Stimulated activated CD8-positive, alpha-beta memory T cell treated with anti-CD3 and anti-CD28 coated beads, Interleukin-2, amount 100 ng/mL, for 1 hour (primary cell): ENCODE results near the gene TMEM147.
"Not testable (repeated sequence)": the region's sequence is repeated elsewhere in the genome, so short reads cannot be mapped to it uniquely, and the experiment has no call there.

Source experiments
- DNase-seq, 2 donors: peaks; one replicate each; pipeline ENCODE4 v3.0.0-alpha.2; 2020; ENCODE audit warnings: low read depth in 2 of 2

Gene TMEM147

DNA sequence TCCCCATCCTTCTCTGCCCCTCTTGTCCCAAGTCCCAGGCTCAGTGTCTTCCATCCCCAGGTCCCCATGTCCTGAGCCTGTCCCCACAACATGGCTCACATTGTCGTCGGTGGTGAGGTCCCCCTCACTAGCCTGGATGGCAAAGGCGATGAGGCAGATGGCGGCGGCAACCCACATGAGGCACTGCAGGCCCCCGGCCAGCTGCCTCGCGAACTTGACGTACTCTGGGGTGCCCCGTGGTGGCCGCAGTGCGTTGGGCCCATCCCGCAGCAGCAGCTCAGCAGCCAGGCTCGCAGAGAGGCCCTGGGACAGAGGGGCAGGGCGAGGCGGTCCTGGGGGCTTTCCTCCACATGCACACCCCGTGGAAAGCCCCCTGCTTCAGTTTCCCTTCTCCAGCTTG lies 16.9 kb downstream of the TMEM147 start:
- DNase-seq = no peak

DNA sequence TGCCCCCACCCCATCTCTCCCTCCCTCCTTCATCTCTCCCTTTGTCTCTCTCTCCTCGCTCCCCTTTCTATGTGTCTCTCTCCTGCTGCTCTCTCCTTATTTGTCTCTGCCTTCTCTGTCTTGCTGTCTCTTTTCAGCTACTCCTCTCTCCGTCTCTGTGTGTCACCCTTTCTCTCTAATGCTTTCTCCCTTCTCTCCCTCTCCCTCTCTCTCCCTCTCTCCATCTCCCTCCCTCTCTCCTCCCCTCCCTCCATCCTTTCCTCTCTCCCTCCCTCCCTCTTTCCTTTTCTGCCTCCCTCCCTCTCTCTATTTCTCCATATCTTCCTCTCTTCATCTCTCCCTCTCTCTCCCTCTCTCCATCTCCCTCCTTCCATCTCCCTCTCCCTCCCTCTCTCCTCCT lies 17.4 kb downstream of the TMEM147 start:
- DNase-seq = no peak

DNA sequence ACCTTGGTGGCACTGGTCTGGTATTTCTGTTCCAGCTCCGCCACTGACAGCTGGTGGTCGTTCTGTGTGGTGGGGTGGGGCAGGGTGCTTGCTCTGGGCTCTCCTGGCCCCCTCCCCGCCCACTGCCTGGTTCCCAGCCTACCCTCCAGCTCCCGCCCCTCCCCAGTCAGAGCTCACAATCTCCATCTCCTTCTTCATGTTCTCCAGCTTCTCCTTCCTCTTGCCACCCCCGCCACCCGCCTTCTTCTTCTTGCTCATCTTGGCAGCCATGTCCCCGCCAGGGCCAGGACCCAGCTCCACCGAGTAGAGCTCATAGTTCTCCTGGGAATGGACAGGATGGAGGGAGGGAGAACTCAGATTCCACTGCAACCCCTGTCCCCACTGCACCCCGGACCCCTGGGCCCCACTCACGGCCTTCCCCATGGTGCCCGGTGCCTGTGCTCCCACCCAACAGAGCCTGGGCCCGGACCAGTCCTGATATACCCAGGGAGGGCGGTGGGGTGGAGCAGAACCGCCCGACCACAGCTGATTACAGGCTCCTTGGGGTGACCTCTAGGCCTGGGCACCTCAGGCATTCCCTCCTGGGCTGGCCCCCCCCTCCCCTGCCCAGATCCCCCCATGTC lies 17.9 kb downstream of the TMEM147 start, which contains the start of gene ATP4A:
Gene ATP4A (minus strand): TSS at position 452 of the 623 bp plus-strand sequence. CDS start 29 bp downstream, at position 423.
- DNase-seq = no peak

DNA sequence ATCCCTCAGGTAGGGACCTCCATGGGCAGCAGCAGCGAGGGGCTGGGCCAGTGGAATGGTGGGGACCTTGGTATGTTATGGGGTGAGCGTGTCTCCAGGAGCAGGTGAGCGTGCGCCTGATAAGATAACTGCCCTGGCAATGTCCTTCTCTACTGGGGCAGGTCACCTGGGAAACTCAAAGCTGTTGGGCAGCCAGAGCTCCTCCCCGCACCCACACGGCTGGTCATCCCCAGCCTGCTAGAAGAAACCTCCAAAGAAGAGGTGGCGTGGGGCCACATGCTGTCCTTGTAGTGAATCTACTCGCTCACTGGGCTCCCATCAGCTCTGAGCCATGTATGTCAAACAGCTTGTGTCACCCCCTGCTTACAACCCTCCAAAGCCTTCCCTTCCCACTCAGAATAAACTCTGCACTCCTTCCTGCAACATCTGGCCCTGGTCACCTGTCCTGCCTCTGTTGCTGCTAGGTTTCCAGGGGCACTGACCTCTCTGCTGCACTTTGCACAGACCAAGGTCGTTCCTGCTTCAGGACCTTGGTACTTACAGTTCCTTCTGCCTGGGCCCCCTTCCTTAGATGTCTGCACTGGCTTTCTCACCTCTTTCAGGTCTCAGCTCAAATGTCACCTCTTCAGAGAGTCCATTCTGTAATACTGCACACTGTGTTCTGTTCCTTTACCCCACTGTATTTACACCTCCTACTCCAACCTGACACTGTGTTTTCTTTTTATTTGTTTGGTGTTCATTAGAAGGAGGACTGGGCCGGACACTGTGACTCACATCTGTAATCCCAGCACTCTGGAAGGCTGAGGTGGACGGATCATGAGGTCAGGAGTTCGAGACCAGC lies 19.8 kb downstream of the TMEM147 start:
- no peak for DNase-seq

DNA sequence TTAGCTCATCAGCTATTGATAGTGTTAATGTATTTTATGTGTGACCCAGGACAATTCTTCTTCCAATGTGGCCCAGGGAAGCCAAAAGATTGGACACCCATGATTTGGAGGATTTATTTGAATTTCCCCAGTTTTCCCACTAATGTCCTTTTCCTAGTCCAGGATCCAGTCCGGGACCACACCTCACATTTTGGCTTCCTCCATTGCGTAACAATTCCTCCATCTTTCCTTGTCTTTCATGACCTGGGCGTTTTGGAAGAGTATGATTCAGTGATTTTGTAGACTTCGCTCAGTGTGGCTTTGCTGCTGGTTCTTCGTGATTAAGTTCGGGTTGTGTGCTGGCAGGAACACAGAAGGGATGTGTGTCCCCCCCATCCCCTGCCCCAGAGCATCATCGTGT lies 21.3 kb downstream of the TMEM147 start:
- DNase-seq = no peak

DNA sequence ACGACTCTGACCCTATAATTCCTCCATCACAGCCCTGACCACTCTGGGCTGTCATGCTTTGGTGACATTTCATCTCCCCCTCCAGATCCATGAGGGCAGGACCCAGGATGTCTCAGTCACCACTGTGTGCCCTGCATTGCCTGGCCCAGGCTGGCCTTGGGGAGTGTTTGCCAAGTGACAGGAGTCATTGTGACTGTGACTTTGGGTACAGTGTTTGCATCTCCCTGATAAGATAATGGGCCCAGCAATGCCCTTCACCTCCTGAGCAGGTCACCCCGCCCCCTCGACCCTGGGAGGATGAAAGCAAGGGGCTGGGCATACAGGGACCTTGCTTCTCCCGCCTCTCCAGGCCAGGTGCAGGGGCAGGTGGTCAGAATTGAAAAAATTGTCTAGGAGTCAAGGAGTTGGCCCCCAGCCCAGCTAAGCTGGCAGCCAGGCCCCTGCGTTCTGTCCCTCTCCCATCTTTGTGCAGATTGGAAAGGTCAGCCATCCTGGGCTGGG lies 23.9 kb downstream of the TMEM147 start:
- no peak for DNase-seq

DNA sequence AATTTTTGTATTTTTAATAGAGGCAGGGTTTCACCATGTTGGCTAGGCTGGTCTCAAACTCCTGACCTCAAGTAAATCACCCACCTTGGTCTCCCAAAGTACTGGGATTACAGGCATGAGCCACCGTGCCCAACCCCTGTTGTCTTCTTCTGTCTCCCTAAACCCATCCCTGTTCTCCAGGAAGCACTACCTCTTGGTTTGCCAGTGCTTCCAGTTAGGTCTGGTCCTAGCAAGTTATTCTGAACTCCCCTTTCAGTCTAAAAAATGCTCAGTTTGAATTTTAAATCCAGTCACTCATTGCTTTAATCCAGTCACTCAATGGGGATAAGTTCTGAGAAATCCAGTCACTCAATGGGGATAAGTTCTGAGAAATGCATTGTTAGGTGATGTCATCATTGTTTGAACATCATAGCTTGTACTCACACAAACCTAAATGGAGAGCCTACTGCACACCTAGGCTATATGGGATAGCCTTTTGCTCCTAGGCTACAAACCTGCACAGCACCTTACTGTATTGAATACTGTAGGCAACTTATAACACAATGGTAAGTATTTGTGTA lies 26.1 kb downstream of the TMEM147 start:
- DNase-seq = no peak

DNA sequence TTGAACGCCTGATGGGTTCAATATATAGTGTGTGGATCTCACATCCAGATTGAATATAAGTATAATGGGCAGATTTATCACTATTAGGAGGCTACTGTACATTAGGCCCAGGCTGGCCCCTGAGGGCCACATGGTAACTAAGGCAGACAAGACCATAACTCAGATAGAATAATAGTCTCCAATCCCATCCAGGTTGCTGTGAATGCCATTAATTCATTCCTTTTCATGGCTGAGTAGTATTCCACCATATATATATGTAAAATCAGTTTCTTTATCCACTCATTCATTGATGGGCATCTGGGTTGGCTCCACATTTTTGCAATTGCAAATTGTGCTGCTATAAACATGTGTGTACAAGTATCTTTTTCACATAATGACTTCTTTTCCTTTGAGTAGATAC lies 32.5 kb downstream of the TMEM147 start:
- no peak for DNase-seq

DNA sequence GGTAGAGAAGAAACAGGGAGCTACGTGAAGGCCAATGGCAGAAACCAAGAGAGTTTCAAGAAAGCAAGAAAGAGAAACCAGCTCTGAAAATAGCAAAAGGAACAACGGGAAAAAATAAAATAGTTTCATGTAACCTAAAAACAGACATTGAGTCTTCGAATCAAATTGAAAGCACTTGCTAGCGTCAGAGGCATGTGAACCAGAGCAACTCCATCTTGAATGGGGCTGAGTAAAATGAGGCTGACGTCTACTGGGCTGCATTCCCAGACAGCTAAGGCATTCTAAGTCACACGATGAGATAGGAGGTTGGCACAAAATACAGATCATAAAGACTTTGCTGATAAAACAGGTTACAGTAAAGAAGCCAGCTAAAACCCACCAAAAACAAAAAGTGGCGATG lies 33.3 kb downstream of the TMEM147 start:
- no peak for DNase-seq

DNA sequence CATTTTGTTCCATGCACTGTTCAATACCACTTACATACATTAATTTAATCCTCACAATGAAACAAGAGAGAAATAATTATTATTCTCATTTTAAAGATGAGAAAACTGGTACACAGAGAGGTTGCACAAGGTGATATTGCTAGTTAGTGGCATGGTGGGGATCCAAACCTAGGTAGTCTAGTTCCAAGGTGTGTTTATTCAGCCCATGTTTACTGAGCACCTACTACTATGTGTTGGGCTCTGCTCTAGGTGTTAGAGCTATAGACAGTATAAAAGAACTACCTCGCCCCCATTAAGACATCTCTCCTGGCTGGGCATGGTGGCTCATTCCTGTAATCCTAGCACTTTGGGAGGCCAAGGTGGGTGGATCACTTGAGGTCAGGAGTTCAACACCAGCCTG lies 37.3 kb downstream of the TMEM147 start:
- DNase-seq = no peak

DNA sequence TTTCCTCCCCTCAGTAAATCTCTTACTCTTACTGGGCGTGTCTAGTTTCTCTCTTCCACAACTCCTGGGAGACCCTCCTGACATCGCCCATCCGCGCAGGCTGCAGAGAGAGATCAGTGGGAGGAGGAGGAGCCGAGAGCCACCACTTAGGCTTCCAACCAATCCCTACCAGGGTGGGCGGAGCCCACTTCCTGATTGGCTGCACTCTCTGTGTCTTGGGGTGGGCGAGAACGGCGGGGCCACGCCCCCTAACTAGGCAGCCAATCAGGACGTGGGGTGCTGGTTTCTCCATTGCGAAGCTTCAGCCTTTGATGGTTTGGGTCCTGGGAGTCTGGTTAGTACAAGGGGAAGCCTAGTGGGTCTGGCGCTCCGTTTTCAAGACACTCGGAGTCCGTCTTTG lies 40.4 kb downstream of the TMEM147 start, which contains the start of gene PMIS2:
Gene PMIS2 (plus strand): TSS at position 326 of the 400 bp plus-strand sequence. CDS start 87 bp downstream, outside the sequence.
- DNase-seq = no peak

DNA sequence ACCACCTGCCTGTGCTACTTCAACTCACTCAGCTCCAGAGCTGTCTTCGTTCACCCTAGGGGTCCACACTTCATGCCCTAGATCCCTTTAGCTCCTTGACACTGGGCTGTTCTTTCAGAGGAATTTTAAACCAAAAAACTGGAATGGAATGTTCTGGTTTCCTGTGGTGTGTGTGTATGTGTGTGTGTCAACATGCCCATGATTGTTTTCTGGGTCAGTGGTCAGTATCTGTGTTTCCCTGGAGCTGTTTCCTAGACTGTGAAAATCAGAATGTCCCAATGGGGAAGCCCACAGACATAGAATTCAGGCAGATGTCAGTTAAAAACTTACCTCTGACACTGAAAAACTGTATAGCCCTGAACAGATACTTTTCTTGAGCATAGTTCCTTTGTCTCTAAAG lies 41.9 kb downstream of the TMEM147 start:
- DNase-seq = no peak

DNA sequence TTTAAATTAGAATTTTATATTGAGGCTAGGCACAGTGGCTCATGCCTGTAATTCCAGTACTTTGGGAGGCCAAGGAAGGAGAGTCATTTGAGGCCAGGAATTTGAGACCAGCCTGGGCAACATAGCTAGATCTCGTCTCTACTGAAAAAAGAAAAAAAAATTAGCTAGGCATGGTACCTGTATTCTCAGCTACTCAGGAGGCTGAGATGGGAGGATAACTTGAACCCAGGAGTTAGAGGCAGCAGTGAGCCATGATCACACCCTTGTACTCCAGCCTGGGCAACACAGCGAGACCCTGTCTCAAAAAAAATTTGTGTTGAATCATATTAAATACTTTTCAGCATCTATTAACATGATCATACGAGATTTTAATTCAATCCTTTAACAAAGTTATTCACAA lies 45.4 kb downstream of the TMEM147 start:
- no peak for DNase-seq

DNA sequence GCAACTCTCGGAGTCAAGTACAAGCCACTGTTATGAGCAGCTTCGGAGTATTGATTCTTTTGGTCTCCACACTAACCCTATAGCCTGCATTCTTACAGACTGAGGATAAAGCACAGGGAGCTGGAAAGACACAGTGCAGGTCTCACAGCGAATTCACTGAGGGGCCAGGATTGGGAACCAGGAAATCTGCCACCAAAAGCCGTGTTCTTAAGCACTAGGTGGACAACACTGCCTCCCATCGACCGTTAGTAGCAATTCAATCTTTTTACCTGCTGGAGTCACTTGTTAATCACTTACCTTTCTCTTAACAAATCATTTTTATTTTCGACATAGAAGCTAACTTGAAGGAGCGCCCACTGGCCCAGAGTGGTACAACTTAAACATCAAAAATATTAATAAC lies 46.8 kb downstream of the TMEM147 start:
- no peak for DNase-seq

DNA sequence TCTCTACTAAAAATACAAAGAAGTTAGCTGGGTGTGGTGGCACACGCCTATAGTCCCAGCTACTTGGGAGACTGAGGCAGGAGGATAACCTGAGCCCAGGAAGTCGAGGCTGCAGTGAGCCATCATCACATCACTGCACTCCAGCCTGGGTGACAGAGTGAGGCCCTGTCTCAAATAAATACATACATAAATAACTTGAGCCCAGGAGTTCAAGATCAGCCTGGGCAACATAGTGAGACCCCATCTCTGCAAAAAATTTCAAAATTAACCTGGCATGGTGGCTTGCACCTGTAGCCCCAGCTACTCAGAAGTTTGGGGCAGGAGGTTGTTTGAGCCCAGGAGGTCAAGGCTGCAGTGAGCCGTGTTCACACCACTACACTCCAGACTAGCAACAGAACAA lies 49.6 kb downstream of the TMEM147 start:
- not testable (repeated sequence) for DNase-seq

DNA sequence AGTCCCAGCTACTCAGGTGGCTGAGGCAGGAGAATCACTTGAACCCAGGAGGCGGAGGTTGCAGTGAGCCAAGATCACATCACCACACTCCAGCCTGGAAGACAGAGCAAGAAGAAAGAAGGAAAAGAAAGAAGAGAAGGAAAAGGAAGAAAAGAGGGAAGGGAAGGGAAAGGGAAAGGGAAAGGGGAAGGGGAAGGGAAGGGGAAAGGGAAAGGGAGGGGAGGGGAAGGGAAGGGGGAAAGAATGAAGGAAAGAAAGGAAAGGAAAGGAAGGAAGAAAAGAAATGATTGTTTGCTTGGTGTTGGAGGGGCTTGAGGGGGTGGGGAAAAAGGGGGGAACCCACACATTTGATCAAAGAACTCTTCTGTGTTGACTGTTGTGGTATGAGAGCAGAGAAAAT lies 50.5 kb downstream of the TMEM147 start:
- DNase-seq = no peak

DNA sequence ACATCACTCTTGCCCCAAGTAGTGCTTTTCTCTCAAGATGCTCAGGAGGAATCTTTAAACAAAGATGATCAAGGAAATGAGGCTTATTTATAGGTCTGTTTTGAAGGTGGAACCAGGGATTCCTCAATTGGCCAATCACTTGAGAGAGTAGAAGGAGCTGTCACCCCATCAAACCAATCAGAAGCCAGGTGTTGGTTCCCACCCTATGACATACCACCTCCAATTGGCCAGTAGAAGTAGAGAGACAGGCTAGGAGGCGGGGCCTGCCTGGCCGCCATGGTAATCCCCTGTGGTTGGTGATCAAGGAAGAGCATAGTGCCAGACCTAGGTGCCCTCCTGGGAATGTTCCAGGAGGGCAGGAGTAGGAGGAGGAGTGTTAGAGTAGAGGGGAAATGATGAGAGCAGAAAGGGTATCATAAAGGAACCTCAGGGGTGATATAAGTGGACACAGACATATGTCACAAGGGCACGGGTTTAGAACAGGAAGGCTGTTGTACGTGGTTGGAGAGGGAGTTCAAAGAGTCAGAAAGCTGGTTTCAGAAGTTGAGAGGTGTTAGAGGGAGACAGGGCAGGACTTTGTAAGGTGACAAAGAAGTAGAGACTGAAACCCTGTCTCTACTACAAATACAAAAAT lies 51.1 kb downstream of the TMEM147 start:
- no peak for DNase-seq
